ENCODE measurements around the gene ZNF366. TPM values are rescaled to one million over a fixed set of nuclear protein-coding genes. Genes with fewer than 3 reads are reported as not detected.

The ZNF366 gene
- total RNA-seq, 4 donors from 2014 or later: 2.6 to 14.7 (median 3.8) TPM

- TF ChIP-seq, protein P1, sequence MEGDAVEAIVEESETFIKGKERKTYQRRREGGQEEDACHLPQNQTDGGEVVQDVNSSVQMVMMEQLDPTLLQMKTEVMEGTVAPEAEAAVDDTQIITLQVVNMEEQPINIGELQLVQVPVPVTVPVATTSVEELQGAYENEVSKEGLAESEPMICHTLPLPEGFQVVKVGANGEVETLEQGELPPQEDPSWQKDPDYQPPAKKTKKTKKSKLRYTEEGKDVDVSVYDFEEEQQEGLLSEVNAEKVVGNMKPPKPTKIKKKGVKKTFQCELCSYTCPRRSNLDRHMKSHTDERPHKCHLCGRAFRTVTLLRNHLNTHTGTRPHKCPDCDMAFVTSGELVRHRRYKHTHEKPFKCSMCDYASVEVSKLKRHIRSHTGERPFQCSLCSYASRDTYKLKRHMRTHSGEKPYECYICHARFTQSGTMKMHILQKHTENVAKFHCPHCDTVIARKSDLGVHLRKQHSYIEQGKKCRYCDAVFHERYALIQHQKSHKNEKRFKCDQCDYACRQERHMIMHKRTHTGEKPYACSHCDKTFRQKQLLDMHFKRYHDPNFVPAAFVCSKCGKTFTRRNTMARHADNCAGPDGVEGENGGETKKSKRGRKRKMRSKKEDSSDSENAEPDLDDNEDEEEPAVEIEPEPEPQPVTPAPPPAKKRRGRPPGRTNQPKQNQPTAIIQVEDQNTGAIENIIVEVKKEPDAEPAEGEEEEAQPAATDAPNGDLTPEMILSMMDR (IDR thresholded peaks at IDR 0.05; ENCODE audit: low read depth): no peak
Measured at GRCh38 chr5:72393052-72393451, 114.2 kb downstream of the ZNF366 start.

Other genes starting within 250 kb of the ZNF366 start
- gene MRPS27, start 187.2 kb downstream of the ZNF366 start, total RNA-seq: 10 to 100 TPM; 42.7 to 49.4 (median 48.1) TPM
- gene PTCD2, start 187.0 kb downstream of the ZNF366 start, total RNA-seq: 10 to 100 TPM in 1 of 4 donors, 1 to 10 TPM in 3; 6.2 to 13.2 (median 8.7) TPM

Measured in subcutaneous adipose tissue (tissue), 4 donors.